HCT116 (cell line): Measurements from ENCODE around the gene WNT11. TPM values are rescaled to one million over a fixed set of nuclear protein-coding genes. Genes with fewer than 3 reads are reported as not detected.

Experiments used
- ATAC-seq: fragments of 200-7000 bp; cut with Tn5 transposase; 2 replicates; pipeline ENCODE4 v1.9.1; 2020; ENCODE audit warnings: mild to moderate bottlenecking, moderate library complexity
- BruUV-seq: library from RNA; stranded (reverse); fragments of 400-500 nt; replicated peaks from 2 replicates; lab custom pipeline; 2021; lab: Mats Ljungman, UMichigan
- CTCF ChIA-PET: fragments of 300-600 bp; sonication (Branson Sonifier 250); formaldehyde crosslinking; loops from one replicate; lab custom pipeline; 2021; ENCODE audit warnings: antibody characterized with exemption; lab: Charles Lee
- POLR2A ChIA-PET: fragments of 300-600, 350-600 bp; sonication (Branson Sonifier 250); formaldehyde crosslinking; loops from one replicate; lab custom pipeline; 2021; ENCODE audit warnings: antibody characterized with exemption; lab: Charles Lee
- RAD21 ChIA-PET, 2 experiments: fragments of 300-600 bp; sonication (Branson Sonifier 250); formaldehyde crosslinking; loops; one replicate each; lab custom pipeline; 2023; ENCODE audit warnings: low total read pairs in 2 of 2; ENCODE audit not compliant: uncharacterized antibody in 2 of 2, unreplicated experiment in 2 of 2, low non-redundant PET in 1 of 2; lab: Charles Lee
- DNase-seq: peaks from one replicate; pipeline ENCODE4 v3.0.0-alpha.2; 2010; ENCODE audit warnings: low read depth, low spot score
- H2AFZ ChIP-seq: fragments of 200-600 bp; shearing (Covaris generic), sonication (generic); 2 replicates; pipeline ENCODE4 v1.6.1; 2017; ENCODE audit warnings: low read depth, mixed run types, mixed read lengths, antibody characterized with exemption, low read length; ENCODE audit not compliant: poor library complexity, severe bottlenecking
- H3K27ac ChIP-seq: 2 replicates; pipeline ENCODE4 v1.5.1; 2012; ENCODE audit warnings: low read depth, low read length
- H3K27me3 ChIP-seq: fragments of 200-600 bp; sonication (generic); 2 replicates; pipeline ENCODE4 v1.6.1; 2016; ENCODE audit warnings: mixed run types, low read length, mixed read lengths; ENCODE audit not compliant: insufficient read depth
- H3K36me3 ChIP-seq, 2 experiments: fragments of 200-500 bp in 1 of 2; fragments of 200-600 bp in 1 of 2; sonication (Bioruptor generic) in 1 of 2; sonication (generic) in 1 of 2; 2 replicates each; pipeline versions ENCODE4 v1.5.1 to v1.6.1; 2014 to 2016; ENCODE audit warnings: low read length in 2 of 2, inconsistent platforms in 1 of 2, mixed read lengths in 1 of 2, mixed run types in 1 of 2; ENCODE audit not compliant: insufficient read depth in 2 of 2, control insufficient read depth in 1 of 2
- H3K4me1 ChIP-seq, 2 experiments: fragments of 200-600 bp in 1 of 2; sonication (generic) in 1 of 2; 2 replicates each; pipeline versions ENCODE4 v1.5.1 to v1.6.1; 2012 to 2017; ENCODE audit warnings: low read length in 2 of 2, inconsistent platforms in 1 of 2, mild to moderate bottlenecking in 1 of 2, mixed read lengths in 1 of 2, mixed run types in 1 of 2, moderate library complexity in 1 of 2; ENCODE audit not compliant: insufficient read depth in 2 of 2, control insufficient read depth in 1 of 2
- H3K4me2 ChIP-seq: fragments of 200-600 bp; sonication (generic); 2 replicates; pipeline ENCODE4 v1.6.1; 2017; ENCODE audit warnings: mixed run types, low read length, mixed read lengths
- H3K4me3 ChIP-seq, 2 experiments: fragments of 200-600 bp in 1 of 2; sonication (generic) in 1 of 2; replicated peaks in 1 of 2; 2 replicates each; pipeline ENCODE4 v1.5.1; 2011 to 2016; ENCODE audit warnings: low read length in 2 of 2, control low read depth in 1 of 2, low read depth in 1 of 2, mild to moderate bottlenecking in 1 of 2, mixed read lengths in 1 of 2, mixed run types in 1 of 2
- H3K79me2 ChIP-seq: fragments of 200-600 bp; sonication (generic); 2 replicates; pipeline ENCODE4 v1.6.1; 2017; ENCODE audit warnings: mild to moderate bottlenecking, mixed run types, low read length, moderate library complexity, mixed read lengths; ENCODE audit not compliant: insufficient read depth
- H3K9ac ChIP-seq: fragments of 200-600 bp; sonication (generic); 2 replicates; pipeline ENCODE4 v1.6.1; 2016; ENCODE audit warnings: low read length, mixed read lengths
- H3K9me2 ChIP-seq: fragments of 200-600 bp; sonication (generic), shearing (Covaris generic); 2 replicates; pipeline ENCODE4 v1.6.1; 2017; ENCODE audit warnings: mixed run types, mild to moderate bottlenecking, moderate library complexity; ENCODE audit not compliant: insufficient read depth
- H3K9me3 ChIP-seq, 2 experiments: fragments of 200-500 bp in 1 of 2; fragments of 200-600 bp in 1 of 2; sonication (Bioruptor generic) in 1 of 2; sonication (generic) in 1 of 2; 2 replicates each; pipeline ENCODE4 v1.6.1; 2014 to 2017; ENCODE audit warnings: low read length in 2 of 2, mixed read lengths in 2 of 2, inconsistent platforms in 1 of 2, low read depth in 1 of 2, mild to moderate bottlenecking in 1 of 2, mixed run types in 1 of 2, moderate library complexity in 1 of 2; ENCODE audit not compliant: control insufficient read depth in 1 of 2, insufficient read depth in 1 of 2
- H4K20me1 ChIP-seq: fragments of 200-600 bp; sonication (generic), shearing (Covaris generic); 2 replicates; pipeline ENCODE4 v1.6.1; 2017; ENCODE audit warnings: mixed run types, mild to moderate bottlenecking, moderate library complexity; ENCODE audit not compliant: insufficient read depth
- ATF3 ChIP-seq: IDR thresholded peaks from 2 replicates; pipeline ENCODE4 v1.6.1; 2012
- CEBPB ChIP-seq: IDR thresholded peaks from 2 replicates; pipeline ENCODE4 v1.6.1; 2012; ENCODE audit warnings: low read depth
- CTCF ChIP-seq, 3 experiments: fragments of 200-600 bp in 1 of 3; sonication (generic) in 1 of 3; IDR thresholded peaks in 2 of 3; conservative IDR thresholded peaks in 1 of 3; 2 replicates each; pipeline ENCODE4 v1.5.1; 2012 to 2017; ENCODE audit warnings: low read depth in 2 of 3, low read length in 2 of 3, antibody characterized with exemption in 1 of 3, borderline replicate concordance in 1 of 3, control low read depth in 1 of 3, mild to moderate bottlenecking in 1 of 3, mixed read lengths in 1 of 3, mixed run types in 1 of 3, moderate library complexity in 1 of 3; ENCODE audit not compliant: insufficient read depth in 1 of 3
- ELF1 ChIP-seq: IDR thresholded peaks from 2 replicates; pipeline ENCODE4 v1.6.1; 2012; ENCODE audit warnings: low read depth, borderline replicate concordance
- POLR2A ChIP-seq: IDR thresholded peaks from 2 replicates; pipeline ENCODE4 v1.7.0; 2011; ENCODE audit warnings: borderline replicate concordance; ENCODE audit not compliant: insufficient read depth, insufficient read length; ENCODE audit errors: extremely low read depth
- SP1 ChIP-seq: IDR thresholded peaks from 2 replicates; pipeline ENCODE4 v1.6.1; 2012; ENCODE audit warnings: low read depth
- ZFX ChIP-seq: fragments of 450-650 bp; IDR thresholded peaks from 2 replicates; pipeline ENCODE4 v1.6.1; 2017
- intact Hi-C: fragments of 100-400 bp; cut with micrococcal nuclease; formaldehyde crosslinking; loops from 2 replicates; pipeline ENCODE4 v1.10.0; 2022
- total RNA-seq: library from RNA; stranded (reverse); gene quantifications from one replicate; pipeline ENCODE4 v1.2.1, GENCODE V29; 2021; ENCODE audit not compliant: unreplicated experiment
- TF ChIP-seq, protein P1 (sequence below): IDR thresholded peaks from 2 replicates; pipeline ENCODE4 v1.6.1; 2012

WNT11 gene
- total RNA-seq, 1 experiment from 2014 or later = 1.9 TPM

DNA sequence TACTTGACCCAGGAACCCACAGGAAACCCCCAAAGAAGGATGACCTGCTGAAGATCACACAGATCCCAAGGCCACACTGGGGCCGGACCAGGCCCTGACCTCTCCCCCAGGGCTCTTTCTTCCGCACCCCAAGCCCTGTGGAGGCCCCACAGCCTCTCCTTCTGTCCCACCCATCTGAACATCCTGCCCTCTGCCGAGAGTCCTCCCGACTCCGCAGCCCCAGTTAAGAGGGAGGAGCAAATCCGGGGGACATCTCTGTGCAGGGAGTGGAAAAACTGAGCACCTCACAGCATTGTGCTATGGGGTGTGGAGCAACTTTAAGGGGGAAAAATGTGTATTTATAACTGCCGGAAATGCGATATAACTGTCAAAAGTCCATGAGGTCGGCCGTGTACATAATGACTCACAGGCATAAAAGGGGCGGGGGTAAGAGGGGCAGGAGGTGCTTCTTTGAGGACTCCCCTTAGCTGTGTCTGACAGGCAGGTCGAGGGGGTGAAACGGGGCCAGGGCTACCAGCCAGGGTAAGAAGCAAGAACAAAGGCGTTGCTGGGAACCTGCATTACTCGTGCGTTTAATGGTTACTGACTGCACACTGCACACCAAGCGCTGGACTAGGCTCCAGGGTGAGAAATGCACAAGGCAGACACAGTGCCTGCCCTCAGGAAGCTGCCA is 57.2 kb downstream of the WNT11 start:
- ChIA-PET CTCF (no interaction called here), RAD21 (interaction anchor here in 1 of 2 experiments (0.6 kb wide), 1 partner anchor 252 kb away, joined by 3 read pairs; no protein-coding TSS in a partner anchor), POLR2A (no interaction called here)
- no peak for DNase-seq
- Histone ChIP-seq H3K9ac (no peak overlapping the region), H3K4me3 (no peak overlapping the region), H3K9me2 (no peaks in the 10 kb centered on the region), H4K20me1 (no peaks in the 10 kb centered on the region), H3K4me1 (peaks cover 0 to 8% of the 10 kb centered on the region in 2 experiments; a peak in 2 of 4 replicates), H3K27me3 (no peaks in the 10 kb centered on the region), H3K4me2 (no peak overlapping the region), H3K9me3 (no peaks in the 10 kb centered on the region), H3K36me3 (no peaks in the 10 kb centered on the region), H2AFZ (no peak overlapping the region), H3K79me2 (no peaks in the 10 kb centered on the region), H3K27ac (no peak overlapping the region)
- TF ChIP-seq CEBPB (no peak), CTCF (IDR thresholded peaks at IDR 0.05 in 2 of 3, conservative IDR thresholded peaks at IDR 0.05 in 1 of 3; ENCODE audit: borderline replicate concordance in 1 of 3, insufficient read depth in 1 of 3, low read depth in 2 of 3, low read length in 2 of 3) (no peak)
- intact Hi-C loops = no loop called here
- ATAC-seq = no peak
- no TSS peak for BruUV-seq

DNA sequence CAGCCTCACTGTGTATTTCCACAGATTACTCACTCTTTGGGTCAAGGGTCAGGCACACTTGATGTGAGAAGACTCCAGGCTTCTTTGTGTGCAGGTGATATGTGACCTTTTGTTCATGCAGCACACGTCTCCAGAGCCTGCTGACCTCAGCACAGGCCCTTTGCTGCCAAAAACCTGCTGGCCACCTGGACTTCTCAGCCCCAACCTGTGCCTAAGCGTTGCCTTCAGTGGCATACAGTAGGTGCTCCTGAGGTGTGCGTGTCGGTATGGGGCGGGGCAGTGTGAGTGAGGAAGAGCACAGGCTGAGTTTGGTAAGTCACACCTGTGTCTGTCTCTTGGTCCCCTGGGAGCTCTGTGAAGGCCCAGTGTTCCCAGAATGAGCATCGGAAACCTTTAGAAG is 58.1 kb downstream of the WNT11 start:
- no peak for TF ChIP-seq CEBPB
- TF ChIP-seq CTCF (IDR thresholded peaks at IDR 0.05 in 2 of 3, conservative IDR thresholded peaks at IDR 0.05 in 1 of 3; ENCODE audit: borderline replicate concordance in 1 of 3, insufficient read depth in 1 of 3, low read depth in 2 of 3, low read length in 2 of 3) = no peak
- TF ChIP-seq, protein P1, sequence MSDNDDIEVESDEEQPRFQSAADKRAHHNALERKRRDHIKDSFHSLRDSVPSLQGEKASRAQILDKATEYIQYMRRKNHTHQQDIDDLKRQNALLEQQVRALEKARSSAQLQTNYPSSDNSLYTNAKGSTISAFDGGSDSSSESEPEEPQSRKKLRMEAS = no peak
- TF ChIP-seq SP1 = no peak
- no peak for TF ChIP-seq ATF3
- TF ChIP-seq ZFX = no peak
- TF ChIP-seq POLR2A = no peak
- no peak for TF ChIP-seq ELF1
- TF ChIP-seq, all 23 proteins: peak for 0
- Histone ChIP-seq H3K79me2 (no peaks in the 10 kb centered on the region), H3K36me3 (no peaks in the 10 kb centered on the region), H3K9me2 (no peaks in the 10 kb centered on the region), H3K4me2 (no peak overlapping the region), H2AFZ (no peak overlapping the region), H4K20me1 (no peaks in the 10 kb centered on the region), H3K27me3 (no peaks in the 10 kb centered on the region), H3K4me1 (peaks cover 0 to 8% of the 10 kb centered on the region in 2 experiments; a peak in 2 of 4 replicates), H3K27ac (no peak overlapping the region), H3K9me3 (no peaks in the 10 kb centered on the region), H3K4me3 (no peak overlapping the region), H3K9ac (no peak overlapping the region)
- BruUV-seq = no TSS peak
- CTCF ChIA-PET = no interaction called here
- no peak for ATAC-seq
- no peak for DNase-seq
- POLR2A ChIA-PET = no interaction called here
- RAD21 ChIA-PET = no interaction called here
- intact Hi-C loops = no loop called here
